Activated T-cell treated with anti-CD3 and anti-CD28 coated beads, Interleukin-2, amount 50 U/mL, for 24 hours (primary cell): ENCODE measurements around the gene SYT13.

ENCODE experiments used
- DNase-seq: peaks from one replicate; pipeline ENCODE4 v3.0.0-alpha.2; 2020
- H3K27ac Mint-ChIP-seq: 2 replicates; pipeline ENCODE4 v1.8.0; 2020; ENCODE audit warnings: mild to moderate bottlenecking, mixed read lengths
- H3K27me3 Mint-ChIP-seq: 2 replicates; pipeline ENCODE4 v1.8.0; 2020; ENCODE audit warnings: mixed read lengths
- H3K36me3 Mint-ChIP-seq: 2 replicates; pipeline ENCODE4 v1.8.0; 2020; ENCODE audit warnings: low read depth, mixed read lengths
- H3K4me1 Mint-ChIP-seq: 2 replicates; pipeline ENCODE4 v1.8.0; 2020; ENCODE audit warnings: low read depth, mixed read lengths
- H3K4me3 Mint-ChIP-seq: 2 replicates; pipeline ENCODE4 v1.8.0; 2020; ENCODE audit warnings: mild to moderate bottlenecking, moderate library complexity, mixed read lengths
- H3K9me3 Mint-ChIP-seq: 2 replicates; pipeline ENCODE4 v1.8.0; 2020; ENCODE audit warnings: mixed read lengths

Gene SYT13

DNA sequence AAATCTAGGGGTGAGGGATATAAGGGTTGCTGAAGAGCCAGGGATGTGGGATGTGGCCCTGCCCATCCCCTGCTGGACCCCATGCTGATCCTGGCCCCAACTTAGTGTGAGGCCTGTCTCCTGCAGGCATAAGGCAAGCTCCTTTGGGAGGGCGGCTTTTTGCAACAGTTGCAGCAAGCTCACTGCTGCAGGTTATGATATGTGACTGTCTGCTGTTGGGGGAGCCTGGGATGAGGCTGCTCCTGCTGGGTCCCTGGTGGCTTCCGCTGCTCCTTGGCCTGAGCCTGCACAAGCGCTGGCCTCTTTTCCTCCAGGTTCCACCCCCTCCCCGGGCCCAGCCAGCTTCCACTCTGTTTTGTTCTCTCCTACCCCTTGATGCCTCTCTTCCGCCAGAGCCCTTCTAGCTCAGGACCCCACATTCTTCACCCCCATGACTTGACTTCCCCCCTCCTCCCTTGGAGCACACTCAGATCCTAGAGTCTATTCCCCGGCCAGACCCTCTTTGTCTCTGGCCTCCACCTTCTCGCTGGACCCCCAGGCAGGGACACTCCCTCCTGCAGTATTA, 35.0 kb upstream of the SYT13 start:
- Mint-ChIP-seq H3K9me3 (no peaks in the 10 kb centered on the region), H3K27me3 (peaks cover 58% of the 10 kb centered on the region), H3K27ac (no peak overlapping the region), H3K4me1 (no peaks in the 10 kb centered on the region), H3K36me3 (no peaks in the 10 kb centered on the region), H3K4me3 (no peak overlapping the region)
- no peak for DNase-seq

DNA sequence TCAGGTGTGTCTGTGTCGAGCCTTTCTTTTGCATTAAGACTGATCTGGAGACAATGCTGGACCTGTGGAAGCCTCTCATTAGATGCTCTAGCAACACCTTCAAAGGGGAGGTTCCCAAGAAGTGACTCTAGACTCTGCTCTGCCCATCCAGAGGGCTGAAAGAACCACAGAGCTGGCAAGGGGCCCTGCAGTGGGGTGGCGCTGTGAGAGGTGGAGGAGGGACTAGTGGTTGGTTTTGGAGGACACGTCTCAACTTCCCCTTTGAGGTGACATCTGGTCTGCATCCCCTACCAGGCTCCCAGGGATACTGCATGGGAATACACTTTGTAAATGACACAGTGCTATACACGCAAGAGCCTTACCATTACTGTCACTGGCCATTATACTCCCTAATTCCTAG, 34.2 kb upstream of the SYT13 start:
- Mint-ChIP-seq H3K27me3 (peaks cover 54% of the 10 kb centered on the region), H3K36me3 (no peaks in the 10 kb centered on the region), H3K9me3 (no peaks in the 10 kb centered on the region), H3K27ac (no peak overlapping the region), H3K4me1 (no peaks in the 10 kb centered on the region), H3K4me3 (no peak overlapping the region)
- no peak for DNase-seq

DNA sequence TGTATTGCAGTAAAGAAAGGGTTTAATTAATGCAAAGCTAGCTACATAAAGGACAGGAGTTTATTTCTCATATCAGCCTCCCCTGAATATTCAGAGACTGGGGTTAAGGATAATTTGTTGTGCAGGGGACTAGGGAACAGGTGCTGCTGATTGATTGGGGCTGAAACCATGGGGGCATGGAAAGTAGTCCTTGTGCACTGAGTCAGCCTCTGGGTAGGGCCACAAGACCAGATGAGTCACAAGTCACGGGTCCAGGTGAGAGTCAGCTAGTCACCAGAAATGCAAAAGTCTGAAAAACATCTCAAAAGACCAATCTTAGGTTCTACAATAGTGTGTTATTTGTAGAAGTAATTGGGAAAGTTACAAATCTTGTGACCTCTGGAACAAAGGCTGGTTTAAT, 32.9 kb upstream of the SYT13 start:
- DNase-seq: no peak
- H3K27ac Mint-ChIP-seq: no peak overlapping the region
- no peaks in the 10 kb centered on the region for H3K9me3 Mint-ChIP-seq
- H3K27me3 Mint-ChIP-seq: peaks cover 56% of the 10 kb centered on the region
- H3K4me1 Mint-ChIP-seq: no peaks in the 10 kb centered on the region
- no peak overlapping the region for H3K4me3 Mint-ChIP-seq
- H3K36me3 Mint-ChIP-seq: no peaks in the 10 kb centered on the region

DNA sequence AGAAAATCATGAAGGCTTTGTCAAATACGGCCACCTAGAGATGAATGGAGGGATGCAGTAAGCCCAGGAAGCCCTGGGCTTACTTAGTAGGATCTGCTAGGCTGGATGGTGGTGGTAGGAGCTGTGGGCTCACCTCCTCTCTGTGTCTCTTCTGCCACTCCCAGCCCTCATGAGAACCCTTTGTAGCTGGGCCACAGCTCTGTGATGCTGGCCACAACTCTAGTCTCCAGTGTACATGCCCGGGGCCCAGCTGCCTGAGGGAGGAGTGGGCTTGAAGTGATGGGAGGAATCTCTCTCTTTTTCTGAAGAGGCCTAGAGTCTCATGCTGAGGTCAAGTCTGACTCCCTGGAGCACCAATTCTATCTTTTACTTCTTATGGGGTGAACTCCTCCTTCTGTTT, 32.4 kb upstream of the SYT13 start:
- Mint-ChIP-seq H3K36me3 (no peaks in the 10 kb centered on the region), H3K4me3 (no peak overlapping the region), H3K9me3 (no peaks in the 10 kb centered on the region), H3K27ac (no peak overlapping the region), H3K27me3 (peaks cover 54% of the 10 kb centered on the region), H3K4me1 (no peaks in the 10 kb centered on the region)
- DNase-seq: no peak

DNA sequence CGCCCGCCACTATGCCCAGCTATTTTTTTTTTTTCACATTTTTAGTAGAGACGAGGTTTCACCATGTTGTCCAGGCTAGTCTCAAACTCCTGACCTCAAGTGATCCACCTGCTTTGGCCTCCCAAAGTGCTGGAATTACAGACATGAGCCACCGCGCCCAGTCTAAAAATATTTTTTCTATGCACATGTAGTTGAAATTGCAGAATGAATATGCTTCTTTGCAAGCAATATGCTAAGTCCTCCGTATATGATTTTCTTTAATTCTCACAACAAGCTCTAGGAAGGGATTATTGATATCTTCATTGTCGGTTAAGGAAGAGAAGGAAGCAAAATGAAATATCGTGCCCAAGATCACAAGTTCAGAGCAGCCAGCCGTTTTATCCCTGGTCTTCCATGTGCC, 30.1 kb upstream of the SYT13 start:
- H3K27ac Mint-ChIP-seq: no peak overlapping the region
- no peaks in the 10 kb centered on the region for H3K4me1 Mint-ChIP-seq
- no peak for DNase-seq
- H3K36me3 Mint-ChIP-seq: no peaks in the 10 kb centered on the region
- H3K4me3 Mint-ChIP-seq: no peak overlapping the region
- peaks cover 36% of the 10 kb centered on the region for H3K27me3 Mint-ChIP-seq
- no peaks in the 10 kb centered on the region for H3K9me3 Mint-ChIP-seq

DNA sequence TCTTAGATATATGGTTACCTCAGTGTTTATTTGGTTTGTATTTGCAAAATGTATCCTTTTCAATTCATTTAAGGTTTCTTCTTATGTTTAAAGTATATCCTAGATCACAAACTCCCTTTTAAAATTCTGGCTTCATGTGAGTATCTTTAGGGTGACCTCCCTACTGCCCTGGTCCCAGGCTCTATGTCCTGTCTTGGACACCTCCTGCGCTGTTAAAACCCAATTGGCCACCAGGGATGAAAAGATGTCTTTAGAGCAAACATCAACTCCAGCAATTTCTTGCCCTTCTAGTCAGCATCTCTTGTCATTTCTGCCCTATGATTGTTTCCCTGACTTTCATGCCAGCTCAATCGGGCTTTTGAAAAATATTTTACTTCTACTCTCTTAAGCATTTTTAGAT, 28.8 kb upstream of the SYT13 start:
- no peaks in the 10 kb centered on the region for H3K36me3 Mint-ChIP-seq
- no peak for DNase-seq
- no peak overlapping the region for H3K4me3 Mint-ChIP-seq
- H3K4me1 Mint-ChIP-seq: no peaks in the 10 kb centered on the region
- H3K9me3 Mint-ChIP-seq: no peaks in the 10 kb centered on the region
- H3K27ac Mint-ChIP-seq: no peak overlapping the region
- peaks cover 29% of the 10 kb centered on the region for H3K27me3 Mint-ChIP-seq

DNA sequence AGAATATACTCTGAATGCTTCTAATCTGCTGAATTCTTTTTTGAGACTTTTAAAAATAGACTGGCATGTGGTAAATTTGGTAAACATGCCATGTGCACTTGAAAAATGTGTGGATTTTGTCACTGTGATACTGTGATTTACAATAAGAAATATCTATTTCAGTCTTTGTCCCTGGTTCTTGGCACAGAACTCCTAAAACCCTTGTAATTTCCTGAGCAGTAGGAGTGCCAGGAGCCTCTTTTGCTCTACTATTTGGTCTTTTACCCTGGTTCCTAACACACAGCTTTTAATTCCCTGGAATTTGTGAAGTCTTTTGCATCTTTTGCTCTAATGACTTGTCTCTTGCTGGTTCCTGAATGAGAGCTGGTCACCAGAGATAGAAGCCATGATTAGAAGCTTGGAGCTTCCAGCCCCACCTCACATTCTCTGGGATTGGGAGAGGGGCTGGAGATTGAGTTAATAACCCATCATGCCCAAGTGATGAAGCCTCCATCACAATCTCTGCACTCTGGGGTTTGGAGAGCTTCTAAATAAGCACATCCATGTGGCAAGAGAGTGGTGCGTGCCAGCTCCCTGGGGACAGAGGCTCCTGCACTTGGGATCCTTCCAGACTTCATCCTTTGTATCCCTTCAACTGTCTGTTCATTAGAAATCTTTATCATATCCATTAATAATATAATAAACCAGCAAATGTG, 27.2 kb upstream of the SYT13 start:
- Mint-ChIP-seq H3K27me3 (peaks cover 27% of the 10 kb centered on the region), H3K9me3 (no peaks in the 10 kb centered on the region), H3K36me3 (no peaks in the 10 kb centered on the region), H3K27ac (no peak overlapping the region), H3K4me3 (no peak overlapping the region), H3K4me1 (no peaks in the 10 kb centered on the region)
- no peak for DNase-seq

DNA sequence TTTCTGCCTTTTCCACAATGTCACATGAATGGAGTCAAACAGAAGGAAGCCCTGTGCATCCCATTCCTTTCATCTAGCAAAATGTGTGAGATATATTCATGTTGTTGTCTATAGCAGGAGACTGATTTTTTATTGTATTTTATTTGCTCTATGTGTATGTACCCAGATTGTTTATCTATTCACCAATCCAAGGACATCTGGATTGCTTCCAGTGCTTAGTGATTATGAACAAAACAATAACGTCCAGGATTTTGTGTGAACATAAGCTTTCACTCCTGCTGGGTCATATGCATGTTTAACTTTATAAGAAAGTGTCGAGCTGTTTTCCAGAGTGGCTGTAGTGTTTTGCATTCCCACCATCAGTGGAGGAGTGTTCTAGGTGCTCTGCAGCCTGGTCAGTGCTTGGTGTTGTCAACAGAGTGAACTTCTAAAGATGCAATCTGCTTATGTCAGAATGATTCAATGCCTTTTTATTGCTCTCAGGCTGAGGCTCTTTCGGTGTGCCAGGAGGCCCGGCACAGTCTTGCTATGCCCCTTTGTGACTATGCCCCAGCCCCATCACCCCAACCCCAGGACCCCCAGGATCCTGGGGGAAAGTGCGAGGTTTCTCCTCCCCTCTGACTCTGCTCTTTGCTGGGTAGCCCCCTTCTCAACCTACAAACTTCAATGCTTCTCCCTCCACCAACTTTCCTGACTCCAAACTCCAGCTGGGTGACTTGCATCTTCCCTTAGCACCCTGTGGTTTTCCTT, 19.9 kb upstream of the SYT13 start:
- no peaks in the 10 kb centered on the region for H3K4me1 Mint-ChIP-seq
- H3K9me3 Mint-ChIP-seq: no peaks in the 10 kb centered on the region

DNA sequence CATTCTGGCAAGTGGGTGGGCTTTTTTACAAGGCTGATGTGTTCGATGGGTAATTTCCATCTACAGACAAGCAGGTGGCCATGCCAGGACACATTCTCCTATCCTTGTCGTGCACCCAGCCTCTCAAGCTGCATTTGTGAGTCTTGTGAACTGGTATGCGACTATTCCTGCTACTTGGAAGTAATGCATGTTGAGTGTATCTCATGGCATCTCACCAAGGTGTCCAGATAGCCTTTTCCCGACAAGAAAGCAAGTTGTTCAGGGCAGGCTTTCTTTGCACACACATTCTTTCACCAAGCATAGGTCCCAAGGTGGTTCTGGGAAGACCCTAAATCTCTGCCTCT, 18.8 kb upstream of the SYT13 start:
- Mint-ChIP-seq H3K36me3 (no peaks in the 10 kb centered on the region), H3K27ac (no peak overlapping the region), H3K9me3 (no peaks in the 10 kb centered on the region), H3K4me1 (no peaks in the 10 kb centered on the region), H3K27me3 (peaks cover 4% of the 10 kb centered on the region), H3K4me3 (no peak overlapping the region)
- DNase-seq: no peak

More for the DNA sequence above, 19.9 kb upstream of the SYT13 start:
- DNase-seq: no peak
- peaks cover 4% of the 10 kb centered on the region for H3K27me3 Mint-ChIP-seq
- no peak overlapping the region for H3K4me3 Mint-ChIP-seq
- no peak overlapping the region for H3K27ac Mint-ChIP-seq
- H3K36me3 Mint-ChIP-seq: no peaks in the 10 kb centered on the region

DNA sequence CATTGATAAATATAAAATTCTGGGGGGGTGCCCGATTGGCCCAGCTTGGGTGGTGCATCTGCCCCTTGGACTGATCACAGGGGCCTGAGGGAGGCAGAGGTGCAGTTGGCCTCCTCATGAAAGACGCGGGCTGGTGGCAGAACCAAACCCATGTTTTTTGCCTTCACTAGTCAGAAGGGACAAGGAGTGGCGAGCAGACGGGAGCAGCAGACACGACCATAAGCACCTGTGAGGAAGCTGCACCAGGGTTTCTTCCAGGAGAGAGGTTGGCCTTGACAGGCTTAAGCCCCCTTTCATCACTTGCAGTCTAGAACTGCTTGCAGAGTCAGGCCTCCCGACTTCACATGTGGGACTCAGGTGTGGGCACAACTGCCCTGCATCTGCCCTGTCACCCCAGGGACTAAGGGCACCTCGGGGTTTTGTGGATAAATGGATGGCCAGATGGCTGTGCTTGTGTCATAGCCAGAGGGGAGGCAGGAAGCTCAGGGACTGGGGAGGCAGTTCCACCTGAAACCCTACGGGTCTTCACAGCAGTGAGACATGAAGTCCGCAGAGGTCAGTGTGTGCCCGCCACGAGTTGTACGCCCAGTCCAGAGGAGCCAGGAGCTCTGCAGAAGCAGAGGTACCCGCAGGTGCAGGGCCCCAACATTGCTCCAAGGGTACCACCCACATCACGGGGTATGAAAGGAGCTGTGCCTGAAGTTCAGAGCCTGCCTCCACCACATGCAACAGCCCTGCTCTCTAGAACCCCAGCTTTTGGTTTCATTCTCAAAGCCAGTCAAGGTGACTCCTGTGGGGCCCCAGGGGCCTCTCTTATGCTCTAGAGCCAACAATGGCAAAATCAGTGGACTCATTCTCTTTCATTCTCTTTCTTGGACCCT, 18.2 kb upstream of the SYT13 start:
- no peaks in the 10 kb centered on the region for H3K9me3 Mint-ChIP-seq
- H3K36me3 Mint-ChIP-seq: no peaks in the 10 kb centered on the region
- no peak for DNase-seq
- no peak overlapping the region for H3K4me3 Mint-ChIP-seq
- no peak overlapping the region for H3K27ac Mint-ChIP-seq
- no peaks in the 10 kb centered on the region for H3K27me3 Mint-ChIP-seq
- no peaks in the 10 kb centered on the region for H3K4me1 Mint-ChIP-seq

DNA sequence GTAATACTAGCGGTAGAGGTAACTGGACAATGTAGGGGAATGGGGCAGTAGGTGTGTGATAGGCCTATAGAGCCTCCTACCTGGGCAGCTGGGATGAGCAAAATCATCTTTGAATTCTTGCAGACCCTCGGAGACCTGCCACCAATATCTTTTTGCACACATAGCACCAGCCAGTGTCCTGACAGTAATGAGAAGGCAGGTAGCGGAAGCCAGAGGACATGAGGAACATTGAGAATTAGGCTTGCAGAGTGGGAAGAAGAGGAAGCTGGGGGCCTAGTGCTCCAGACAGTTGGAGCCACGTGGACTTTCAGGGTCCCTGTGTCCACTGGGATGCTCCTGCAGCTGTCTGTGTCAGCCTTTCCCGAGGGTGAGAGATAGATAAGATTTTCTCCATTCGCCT, 17.2 kb upstream of the SYT13 start:
- H3K9me3 Mint-ChIP-seq: no peaks in the 10 kb centered on the region
- H3K36me3 Mint-ChIP-seq: no peaks in the 10 kb centered on the region
- H3K27me3 Mint-ChIP-seq: peaks cover 6% of the 10 kb centered on the region
- H3K27ac Mint-ChIP-seq: no peak overlapping the region
- no peak overlapping the region for H3K4me3 Mint-ChIP-seq
- no peak for DNase-seq
- no peaks in the 10 kb centered on the region for H3K4me1 Mint-ChIP-seq

DNA sequence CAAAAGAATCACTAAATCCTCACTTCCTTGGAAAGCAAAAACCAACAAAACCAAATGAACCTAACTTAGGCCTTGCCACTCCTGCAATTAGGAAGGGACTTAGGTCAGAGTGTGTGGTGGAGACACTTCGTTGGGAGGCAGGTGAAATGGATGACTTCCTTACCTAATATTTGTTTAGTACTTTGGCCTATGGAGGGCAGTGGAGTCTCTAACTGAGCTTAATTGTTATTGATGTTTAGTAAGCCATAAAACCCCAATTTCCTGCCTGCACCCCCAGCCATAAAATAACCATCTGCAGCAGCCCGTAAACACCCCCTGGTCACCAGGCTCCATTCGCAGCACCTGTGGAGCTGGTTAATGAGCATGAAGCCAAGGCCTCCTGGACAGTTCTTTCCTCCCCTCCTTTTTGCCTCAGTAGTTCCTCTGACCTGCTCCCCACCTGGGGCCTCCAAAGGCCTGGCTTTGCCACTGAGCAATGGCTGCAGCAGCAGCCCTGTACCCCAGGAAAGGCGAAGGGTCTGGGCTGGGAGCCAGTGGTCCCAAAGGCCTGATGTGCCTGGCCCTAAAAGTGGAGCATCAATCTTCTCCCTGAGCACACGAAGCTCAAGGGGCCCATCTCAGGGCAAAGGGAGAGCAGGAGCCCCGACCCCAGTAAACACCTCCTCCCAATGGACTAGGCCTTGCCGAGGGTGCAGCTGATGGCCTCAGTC, 15.6 kb upstream of the SYT13 start:
- H3K9me3 Mint-ChIP-seq: no peaks in the 10 kb centered on the region
- no peak for DNase-seq
- H3K4me1 Mint-ChIP-seq: no peaks in the 10 kb centered on the region
- peaks cover 6% of the 10 kb centered on the region for H3K27me3 Mint-ChIP-seq
- no peak overlapping the region for H3K4me3 Mint-ChIP-seq
- no peak overlapping the region for H3K27ac Mint-ChIP-seq
- no peaks in the 10 kb centered on the region for H3K36me3 Mint-ChIP-seq

DNA sequence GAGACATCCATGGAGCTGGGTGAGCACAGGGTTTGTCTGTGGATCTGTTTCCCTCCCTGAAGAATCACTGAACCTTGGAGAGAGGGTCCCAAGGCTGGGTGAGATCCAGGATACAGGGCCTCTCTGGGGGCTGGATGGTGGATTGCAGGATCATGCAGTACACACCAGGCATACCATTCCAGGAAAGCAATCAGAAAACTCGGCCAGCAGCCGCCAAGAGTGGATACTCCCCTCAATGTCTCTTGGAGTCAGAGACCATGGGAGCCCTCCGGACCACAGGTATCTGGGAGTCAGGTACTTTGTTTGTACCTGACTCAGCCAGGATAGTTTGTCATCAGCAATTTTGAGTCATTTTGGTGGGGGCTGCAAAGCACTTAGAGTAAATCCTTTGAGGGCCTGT, 14.6 kb upstream of the SYT13 start:
- Mint-ChIP-seq H3K4me1 (no peaks in the 10 kb centered on the region), H3K36me3 (no peaks in the 10 kb centered on the region), H3K27ac (no peak overlapping the region), H3K9me3 (no peaks in the 10 kb centered on the region), H3K4me3 (no peak overlapping the region), H3K27me3 (peaks cover 6% of the 10 kb centered on the region)
- no peak for DNase-seq

DNA sequence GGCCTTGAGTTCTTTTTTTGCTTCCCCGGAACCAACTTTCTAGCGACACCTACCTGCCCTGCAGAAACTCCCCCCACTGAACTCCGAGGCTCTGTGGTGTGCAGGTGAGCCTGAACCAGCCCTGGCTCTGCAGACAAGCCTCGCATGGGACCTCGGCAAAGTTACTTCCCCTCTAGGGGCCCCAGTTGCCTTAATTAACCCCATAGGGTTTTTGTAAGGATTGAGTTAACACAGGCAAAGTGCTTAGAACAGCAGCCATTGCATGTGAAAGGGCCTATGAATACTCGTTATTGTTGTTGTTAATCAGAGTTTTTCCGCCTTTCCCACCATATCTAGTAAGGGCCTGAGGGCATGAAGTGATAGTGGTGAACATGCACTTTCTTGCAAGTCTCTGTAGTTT, 12.6 kb upstream of the SYT13 start:
- H3K9me3 Mint-ChIP-seq: no peaks in the 10 kb centered on the region
- no peak overlapping the region for H3K27ac Mint-ChIP-seq
- H3K27me3 Mint-ChIP-seq: peaks cover 20% of the 10 kb centered on the region

More for the DNA sequence above, 12.6 kb upstream of the SYT13 start:
- no peak for DNase-seq
- Mint-ChIP-seq H3K4me3 (no peak overlapping the region), H3K36me3 (no peaks in the 10 kb centered on the region), H3K4me1 (no peaks in the 10 kb centered on the region)
